Muscle layer of duodenum (tissue), 2 donors: ENCODE results near the gene SSBP3.

Source experiments
- H3K27ac ChIP-seq: one replicate; pipeline ENCODE4 v1.7.0; 2013; ENCODE audit warnings: mild to moderate bottlenecking, low read length
- H3K27me3 ChIP-seq: one replicate; pipeline ENCODE4 v1.7.0; 2013; ENCODE audit warnings: low read depth, mild to moderate bottlenecking, control low read depth, low read length
- H3K36me3 ChIP-seq, 2 donors: one replicate each; pipeline ENCODE4 v1.7.0; 2013; ENCODE audit warnings: low read length in 2 of 2, control low read depth in 1 of 2, mild to moderate bottlenecking in 1 of 2; ENCODE audit not compliant: insufficient read depth in 2 of 2, control insufficient read depth in 1 of 2
- H3K4me1 ChIP-seq, 2 donors: one replicate each; pipeline ENCODE4 v1.7.0; 2013; ENCODE audit warnings: low read length in 2 of 2, mild to moderate bottlenecking in 2 of 2, control low read depth in 1 of 2, moderate library complexity in 1 of 2; ENCODE audit not compliant: insufficient read depth in 2 of 2, control insufficient read depth in 1 of 2
- H3K4me3 ChIP-seq, 2 donors: one replicate each; pipeline ENCODE4 v1.7.0; 2013; ENCODE audit warnings: low read length in 2 of 2, low read depth in 1 of 2, mild to moderate bottlenecking in 1 of 2
- H3K9me3 ChIP-seq, 2 donors: one replicate each; pipeline ENCODE4 v1.7.0; 2013; ENCODE audit warnings: low read length in 2 of 2, control low read depth in 1 of 2, mild to moderate bottlenecking in 1 of 2; ENCODE audit not compliant: control insufficient read depth in 1 of 2
- donor health status: healthy.

Gene SSBP3

DNA sequence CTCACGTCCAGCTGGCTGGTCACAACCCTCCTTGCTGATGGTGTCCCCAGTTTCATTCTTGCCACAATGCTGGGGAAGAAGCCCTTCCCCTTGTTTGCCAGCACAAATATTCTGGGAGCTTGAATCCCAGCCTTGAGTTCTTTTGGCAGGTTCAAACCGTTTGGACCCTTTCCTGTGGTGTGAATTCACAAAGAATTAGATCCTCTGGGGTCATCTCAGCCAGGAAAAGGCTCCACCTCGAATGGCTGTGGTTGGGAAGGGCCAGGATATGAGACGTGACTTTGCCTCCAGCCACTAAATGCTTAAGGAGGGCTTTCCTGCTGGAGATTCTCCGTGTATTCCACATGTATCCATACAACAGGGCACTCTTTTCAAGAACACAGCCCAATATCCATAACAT lies 139.3 kb downstream of the SSBP3 start:
- H3K27me3 ChIP-seq, result no peaks in the 10 kb centered on the region
- H3K36me3 ChIP-seq, result no peaks in the 10 kb centered on the region
- H3K4me1 ChIP-seq, result peaks cover 7 to 22% of the 10 kb centered on the region in 2 donors
- no peak overlapping the region for H3K4me3 ChIP-seq
- no peaks in the 10 kb centered on the region for H3K9me3 ChIP-seq
- H3K27ac ChIP-seq, result no peak overlapping the region

- Histone ChIP-seq H3K27ac (no peak overlapping the region), H3K27me3 (no peaks in the 10 kb centered on the region), H3K4me1 (peaks cover 7 to 15% of the 10 kb centered on the region in 2 donors), H3K36me3 (no peaks in the 10 kb centered on the region), H3K9me3 (no peaks in the 10 kb centered on the region), H3K4me3 (no peak overlapping the region)
Observed at GRCh38 chr1:54266195-54266594, 140.0 kb downstream of the SSBP3 start.

- no peaks in the 10 kb centered on the region for H3K27me3 ChIP-seq
- H3K9me3 ChIP-seq, result no peaks in the 10 kb centered on the region
- H3K27ac ChIP-seq, result no peak overlapping the region
- no peaks in the 10 kb centered on the region for H3K36me3 ChIP-seq
- no peak overlapping the region for H3K4me3 ChIP-seq
- H3K4me1 ChIP-seq, result peaks cover 7 to 15% of the 10 kb centered on the region in 2 donors
Observed at GRCh38 chr1:54265659-54266058, 140.5 kb downstream of the SSBP3 start.

DNA sequence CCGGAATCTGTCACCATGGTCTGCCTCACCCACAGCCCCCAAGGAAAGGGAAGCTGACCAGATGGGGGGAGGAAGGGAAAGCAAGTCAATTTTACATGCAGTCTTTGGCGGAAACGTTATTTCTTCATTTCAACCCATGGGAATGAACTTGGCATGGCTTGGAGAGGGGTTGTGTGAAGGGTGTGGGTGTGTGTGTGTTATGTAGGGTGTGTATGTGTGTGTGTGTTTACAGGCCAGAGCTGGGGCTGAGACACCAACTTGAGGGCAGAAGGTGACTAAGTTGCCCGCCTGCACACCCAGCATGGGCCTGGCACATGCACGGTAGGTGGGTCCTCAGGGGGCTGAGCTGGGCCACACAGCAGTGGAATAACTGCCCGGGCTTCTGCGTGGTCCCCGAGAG lies 141.1 kb downstream of the SSBP3 start:
- Histone ChIP-seq H3K4me1 (peaks cover 7 to 20% of the 10 kb centered on the region in 2 donors), H3K36me3 (no peaks in the 10 kb centered on the region), H3K9me3 (no peaks in the 10 kb centered on the region), H3K27me3 (no peaks in the 10 kb centered on the region), H3K27ac (no peak overlapping the region), H3K4me3 (no peak overlapping the region)

GRCh38 chr1:54263601-54264226 lies 142.5 kb downstream of the SSBP3 start:
- Histone ChIP-seq H3K27ac (no peak overlapping the region), H3K36me3 (no peaks in the 10 kb centered on the region), H3K9me3 (no peaks in the 10 kb centered on the region), H3K4me1 (peaks cover 0 to 19% of the 10 kb centered on the region in 2 donors), H3K4me3 (no peak overlapping the region), H3K27me3 (no peaks in the 10 kb centered on the region)

DNA sequence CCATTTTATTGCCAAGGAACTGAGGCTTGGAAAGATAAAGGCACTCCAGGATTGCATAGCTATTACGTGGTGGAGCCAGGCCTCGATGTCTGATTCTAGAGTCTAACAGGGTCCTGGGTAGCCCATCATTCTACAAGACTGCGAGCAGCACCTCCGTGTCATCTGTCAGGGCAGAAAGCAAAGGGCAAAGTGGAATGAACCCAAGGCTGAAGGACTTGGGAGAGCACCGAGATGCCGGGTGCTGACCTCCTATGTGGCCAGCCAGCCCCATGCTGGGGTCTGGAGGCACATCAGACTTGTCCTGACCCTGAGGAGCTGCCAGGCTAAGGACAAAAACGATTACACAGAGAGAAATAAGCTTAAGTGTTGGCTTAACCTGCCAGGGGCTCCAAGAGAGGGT lies 143.9 kb downstream of the SSBP3 start:
- Histone ChIP-seq H3K9me3 (no peaks in the 10 kb centered on the region), H3K27me3 (no peaks in the 10 kb centered on the region), H3K27ac (no peak overlapping the region), H3K4me1 (peaks cover 0 to 10% of the 10 kb centered on the region in 2 donors), H3K36me3 (no peaks in the 10 kb centered on the region), H3K4me3 (no peak overlapping the region)

GRCh38 chr1:54260810-54261209 lies 145.4 kb downstream of the SSBP3 start:
- H3K4me3 ChIP-seq, result no peak overlapping the region
- peaks cover 0 to 10% of the 10 kb centered on the region in 2 donors for H3K4me1 ChIP-seq
- no peaks in the 10 kb centered on the region for H3K36me3 ChIP-seq

DNA sequence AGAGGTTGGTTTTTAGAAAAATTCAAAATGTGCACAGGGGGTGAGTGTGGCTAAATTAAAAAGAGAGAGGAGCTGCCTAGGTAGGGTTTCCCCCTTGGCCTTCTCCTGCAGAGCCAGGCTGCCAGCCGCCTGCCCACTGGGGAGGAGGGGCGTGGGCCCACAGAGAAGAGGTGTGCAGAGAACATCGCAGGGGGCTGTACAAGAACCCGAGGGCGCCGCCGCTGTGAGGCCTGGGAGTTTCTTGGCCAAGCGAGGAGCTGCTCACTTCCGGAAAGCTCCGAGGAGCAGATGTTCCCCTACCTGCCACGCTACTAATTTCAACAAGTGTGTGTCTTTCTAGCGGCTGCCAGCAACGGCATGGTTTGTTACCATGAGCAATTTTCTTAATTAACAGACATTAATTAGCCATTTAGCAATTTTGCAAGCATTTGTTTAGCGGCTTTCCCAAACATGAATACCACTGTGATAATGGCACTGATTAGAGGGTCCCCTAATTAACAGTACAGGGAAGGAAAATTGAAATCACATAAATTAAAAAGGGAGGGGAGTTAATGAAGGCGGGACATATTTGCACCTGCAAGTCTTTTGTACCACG lies 146.6 kb downstream of the SSBP3 start:
- Histone ChIP-seq H3K27me3 (no peaks in the 10 kb centered on the region), H3K27ac (no peak overlapping the region), H3K4me1 (peaks cover 0 to 10% of the 10 kb centered on the region in 2 donors), H3K36me3 (no peaks in the 10 kb centered on the region), H3K4me3 (no peak overlapping the region), H3K9me3 (no peaks in the 10 kb centered on the region)

More at GRCh38 chr1:54260810-54261209, 145.4 kb downstream of the SSBP3 start:
- Histone ChIP-seq H3K27ac (no peak overlapping the region), H3K9me3 (no peaks in the 10 kb centered on the region), H3K27me3 (no peaks in the 10 kb centered on the region)

GRCh38 chr1:54257876-54258275 lies 148.3 kb downstream of the SSBP3 start:
- no peaks in the 10 kb centered on the region for H3K36me3 ChIP-seq
- H3K9me3 ChIP-seq, result no peaks in the 10 kb centered on the region
- peaks cover 0 to 14% of the 10 kb centered on the region in 2 donors for H3K4me1 ChIP-seq
- H3K27me3 ChIP-seq, result no peaks in the 10 kb centered on the region
- H3K27ac ChIP-seq, result no peak overlapping the region
- H3K4me3 ChIP-seq, result no peak overlapping the region

DNA sequence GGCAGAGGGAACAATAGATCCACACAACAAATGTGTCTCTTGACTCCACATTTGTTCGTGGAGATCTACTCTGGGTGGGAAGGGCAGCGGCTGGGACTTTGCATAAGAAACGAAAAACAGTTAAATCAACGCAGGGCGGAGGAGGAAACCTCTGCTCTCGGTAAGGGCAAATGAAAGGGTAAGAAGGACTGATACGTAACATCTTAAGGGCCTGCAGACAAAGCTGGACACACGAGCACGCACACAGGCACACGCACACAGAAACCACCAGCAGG lies 148.9 kb downstream of the SSBP3 start:
- Histone ChIP-seq H3K4me3 (no peak overlapping the region), H3K9me3 (no peaks in the 10 kb centered on the region), H3K27me3 (no peaks in the 10 kb centered on the region), H3K27ac (no peak overlapping the region), H3K4me1 (peaks cover 0 to 10% of the 10 kb centered on the region in 2 donors), H3K36me3 (no peaks in the 10 kb centered on the region)

DNA sequence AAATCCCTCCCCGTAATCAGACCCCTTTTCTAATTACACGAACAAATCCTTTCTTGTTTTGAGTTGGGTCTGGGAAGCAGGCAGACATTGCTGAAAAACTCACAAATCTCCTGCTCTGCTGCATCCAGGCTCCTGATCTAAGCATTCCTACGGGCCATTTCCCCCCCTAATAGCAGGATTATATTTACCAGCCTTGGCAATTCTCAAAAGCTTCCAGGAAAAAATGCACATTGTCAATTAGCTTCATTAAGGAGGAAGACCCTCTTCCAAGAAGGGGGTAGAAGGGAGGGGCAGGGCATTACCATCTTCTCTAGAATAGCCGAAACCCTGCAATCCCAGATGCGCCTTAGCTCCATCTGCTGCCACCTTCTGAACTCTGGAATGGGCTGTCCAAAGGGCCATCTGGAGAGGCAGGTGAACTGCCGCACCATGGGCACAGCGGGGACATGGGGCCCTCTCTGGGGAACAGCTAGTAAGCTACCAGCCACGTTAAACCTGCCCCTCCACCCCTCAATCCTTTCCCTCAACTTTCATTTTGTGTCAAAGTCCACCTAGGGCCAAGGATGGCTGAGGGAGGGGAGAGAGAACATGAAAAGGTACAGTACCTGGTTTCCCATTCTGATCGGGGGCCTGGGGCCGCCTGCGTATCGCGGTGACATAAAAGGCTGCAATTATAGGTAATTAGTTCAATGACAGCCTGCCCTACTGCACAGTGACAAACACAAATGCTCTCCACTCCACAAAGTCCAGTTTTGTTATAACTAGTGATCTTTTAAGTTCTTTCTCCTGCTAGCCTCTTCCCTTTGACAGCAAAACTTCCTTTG lies 149.5 kb downstream of the SSBP3 start:
- Histone ChIP-seq H3K9me3 (no peaks in the 10 kb centered on the region), H3K27me3 (no peaks in the 10 kb centered on the region), H3K36me3 (peaks cover 0 to 2% of the 10 kb centered on the region in 2 donors), H3K27ac (no peak overlapping the region), H3K4me1 (peaks cover 0 to 10% of the 10 kb centered on the region in 2 donors), H3K4me3 (no peak overlapping the region)
